ES-I3 (cell line): ENCODE measurements around the gene CMTM1.

Experiments used
- H3K36me3 ChIP-seq: 2 replicates; pipeline ENCODE4 v1.6.1; 2013; ENCODE audit warnings: mild to moderate bottlenecking, low read length, control low read depth, moderate library complexity; ENCODE audit not compliant: insufficient read depth
- H3K4me1 ChIP-seq: 2 replicates; pipeline ENCODE4 v1.6.1; 2013; ENCODE audit warnings: mild to moderate bottlenecking, control low read depth, low read length; ENCODE audit not compliant: insufficient read depth
- H3K9ac ChIP-seq: 2 replicates; pipeline ENCODE4 v1.6.1; 2013; ENCODE audit warnings: low read depth, mild to moderate bottlenecking, low read length, moderate library complexity
- H3K9me3 ChIP-seq: 2 replicates; pipeline ENCODE4 v1.6.1; 2013; ENCODE audit warnings: mild to moderate bottlenecking, low read length, moderate library complexity; ENCODE audit not compliant: control insufficient read depth, insufficient read depth

CMTM1 gene

GRCh38 chr16:66566051-66566901 lies at the start of gene CMTM1:
Gene CMTM1, plus strand, starts transcription at chr16:66566439. Its CDS starts 75 bp downstream, at chr16:66566514.
- no peaks in the 10 kb centered on the region; the same call in 1 of the 2 replicates for H3K36me3 ChIP-seq
- H3K9me3 ChIP-seq: no peaks in the 10 kb centered on the region
- H3K9ac ChIP-seq: no peak within 1 kb of the TSS
- no peaks in the 10 kb centered on the region for H3K4me1 ChIP-seq

DNA sequence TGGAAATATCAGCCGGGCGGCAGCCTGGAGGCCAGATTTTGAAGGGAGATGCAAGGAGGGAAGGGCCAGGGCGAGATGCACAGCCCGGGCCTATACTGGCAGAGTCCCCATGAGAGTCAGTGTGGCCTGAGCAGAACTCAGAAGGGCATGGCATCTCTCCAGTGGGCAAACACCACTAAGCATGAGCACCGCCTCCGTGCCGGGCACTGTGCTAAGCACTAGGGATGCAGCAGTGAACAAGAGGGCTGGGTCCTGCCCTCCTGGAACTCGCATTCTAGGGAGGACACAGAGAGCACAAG lies 49.8 kb upstream of the CMTM1 start:
- H3K9ac ChIP-seq: no peak overlapping the region
- no peaks in the 10 kb centered on the region for H3K36me3 ChIP-seq
- H3K4me1 ChIP-seq: peaks cover 45% of the 10 kb centered on the region
- no peaks in the 10 kb centered on the region for H3K9me3 ChIP-seq

DNA sequence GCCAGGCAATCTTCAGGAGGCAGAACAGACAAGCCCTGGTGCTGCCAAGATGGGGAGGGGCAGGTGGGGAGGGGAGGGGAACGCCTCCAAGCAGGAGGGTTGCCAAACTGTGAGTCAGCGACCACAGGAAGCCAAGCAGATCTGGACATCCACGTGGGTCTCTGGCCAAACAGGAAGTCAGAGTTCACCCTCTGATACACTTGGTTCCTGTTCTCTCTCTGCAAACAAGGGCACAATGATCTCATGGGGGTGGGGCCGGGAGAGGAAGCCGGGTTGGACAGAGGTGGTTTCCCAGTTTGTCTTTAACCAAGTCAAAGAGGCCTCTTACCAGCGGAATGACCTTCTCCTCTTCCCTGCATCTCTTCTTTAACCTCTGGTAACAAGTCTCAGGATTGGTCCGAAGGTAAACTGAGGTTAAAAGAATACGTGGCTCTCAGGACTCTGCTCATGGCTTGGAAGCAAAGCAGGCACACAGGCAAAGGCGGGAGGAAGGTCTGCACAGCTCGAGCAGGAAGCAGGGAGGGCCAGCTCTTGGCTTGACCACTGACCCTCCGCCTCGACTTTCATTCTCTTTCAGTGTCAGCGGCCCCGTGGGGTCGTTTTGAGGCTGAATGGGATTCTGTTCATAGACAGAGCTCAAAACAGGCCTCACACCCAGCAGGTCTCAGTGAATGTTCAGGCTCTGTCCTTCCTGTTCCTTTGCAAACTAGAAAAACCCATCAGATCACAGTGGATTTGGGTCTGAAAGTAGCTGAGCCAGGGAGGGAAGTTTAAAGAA lies 49.2 kb upstream of the CMTM1 start:
- H3K9ac ChIP-seq: no peak overlapping the region
- no peaks in the 10 kb centered on the region for H3K36me3 ChIP-seq
- no peaks in the 10 kb centered on the region for H3K9me3 ChIP-seq
- peaks cover 40% of the 10 kb centered on the region for H3K4me1 ChIP-seq

GRCh38 chr16:66517586-66518263 lies 48.5 kb upstream of the CMTM1 start:
- no peaks in the 10 kb centered on the region for H3K36me3 ChIP-seq
- H3K9ac ChIP-seq: no peak overlapping the region
- H3K9me3 ChIP-seq: no peaks in the 10 kb centered on the region
- H3K4me1 ChIP-seq: peaks cover 34% of the 10 kb centered on the region

GRCh38 chr16:66519482-66520373 lies 46.5 kb upstream of the CMTM1 start:
- peaks cover 24% of the 10 kb centered on the region for H3K4me1 ChIP-seq

GRCh38 chr16:66520406-66521170 lies 45.7 kb upstream of the CMTM1 start:
- no peaks in the 10 kb centered on the region for H3K36me3 ChIP-seq
- H3K9ac ChIP-seq: no peak overlapping the region
- H3K4me1 ChIP-seq: peaks cover 18% of the 10 kb centered on the region
- H3K9me3 ChIP-seq: no peaks in the 10 kb centered on the region

More at GRCh38 chr16:66519482-66520373, 46.5 kb upstream of the CMTM1 start:
- Histone ChIP-seq H3K9me3 (no peaks in the 10 kb centered on the region), H3K36me3 (no peaks in the 10 kb centered on the region), H3K9ac (no peak overlapping the region)

GRCh38 chr16:66521252-66521713 lies 45.0 kb upstream of the CMTM1 start:
- Histone ChIP-seq H3K4me1 (peaks cover 17% of the 10 kb centered on the region), H3K9me3 (no peaks in the 10 kb centered on the region), H3K9ac (no peak overlapping the region), H3K36me3 (no peaks in the 10 kb centered on the region)

- Histone ChIP-seq H3K36me3 (no peaks in the 10 kb centered on the region), H3K9me3 (no peaks in the 10 kb centered on the region), H3K9ac (no peak overlapping the region), H3K4me1 (peaks cover 11% of the 10 kb centered on the region)
These were observed 44.1 kb upstream of the CMTM1 start for GRCh38 chr16:66521951-66522771.

DNA sequence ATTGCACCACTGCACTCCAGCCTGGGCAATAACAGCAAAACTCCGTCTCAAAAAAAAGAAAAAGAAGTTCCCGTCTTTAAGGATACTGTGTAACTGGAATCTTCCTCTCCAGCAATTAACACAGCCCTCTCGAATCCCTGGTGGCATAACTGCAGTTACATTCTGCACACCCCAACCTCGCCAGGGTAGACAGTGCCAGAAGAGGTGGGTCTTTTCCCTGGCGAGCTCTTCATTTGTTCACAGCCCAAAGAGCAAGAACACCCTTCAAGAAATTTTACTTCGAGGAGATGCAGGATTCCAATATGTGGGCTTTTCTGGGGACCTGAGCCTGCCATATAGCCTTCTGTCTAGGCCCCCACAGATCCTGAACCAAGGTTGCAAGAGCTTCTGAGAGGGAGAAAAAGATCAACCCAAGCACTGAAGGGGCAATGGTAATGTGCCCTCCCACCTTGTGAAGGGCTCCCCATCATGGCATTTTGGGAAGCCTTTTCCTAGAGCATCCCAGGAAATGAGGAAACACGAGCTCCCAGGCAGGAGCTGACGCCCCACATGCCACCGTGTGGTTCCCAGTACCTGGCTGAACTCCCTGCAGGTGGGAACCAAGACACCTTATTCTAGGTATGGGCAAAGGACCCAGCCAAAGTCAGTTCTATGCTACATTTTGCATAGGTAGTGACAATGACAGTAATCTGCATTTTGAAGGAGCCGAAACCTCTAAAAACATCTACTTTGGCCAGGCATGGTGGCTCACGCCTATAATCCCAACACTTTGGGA lies 43.2 kb upstream of the CMTM1 start:
- Histone ChIP-seq H3K4me1 (peaks cover 4% of the 10 kb centered on the region; the same call in 1 of the 2 replicates), H3K9ac (no peak overlapping the region)

DNA sequence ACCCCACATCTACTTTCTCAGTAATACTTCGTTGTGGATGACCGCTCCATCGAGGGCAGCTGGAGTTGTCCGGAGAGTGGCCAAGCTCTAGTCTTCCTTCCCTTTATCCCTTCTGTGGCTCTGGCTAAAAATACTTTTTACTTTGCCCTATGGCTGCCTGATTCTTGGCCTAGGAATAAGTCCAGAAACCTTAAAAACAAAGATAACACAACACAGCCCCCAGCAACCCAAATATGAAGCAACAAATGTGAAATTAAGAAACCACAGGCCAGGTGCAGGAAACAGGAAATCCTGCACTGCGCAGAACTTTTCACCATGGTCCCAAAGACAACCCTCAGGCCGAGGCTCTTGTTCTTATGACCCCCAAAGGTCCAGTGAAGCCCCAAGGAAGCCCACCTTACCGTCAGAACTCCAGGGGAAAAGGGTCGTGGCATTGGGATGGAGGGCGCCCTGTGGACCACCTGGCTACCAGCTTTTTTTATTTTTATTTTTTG lies 42.3 kb upstream of the CMTM1 start:
- Histone ChIP-seq H3K4me1 (peaks cover 4% of the 10 kb centered on the region; the same call in 1 of the 2 replicates), H3K36me3 (no peaks in the 10 kb centered on the region), H3K9me3 (no peaks in the 10 kb centered on the region), H3K9ac (no peak overlapping the region)

More for the DNA sequence above, 43.2 kb upstream of the CMTM1 start:
- H3K9me3 ChIP-seq: no peaks in the 10 kb centered on the region
- H3K36me3 ChIP-seq: no peaks in the 10 kb centered on the region

- Histone ChIP-seq H3K9me3 (no peaks in the 10 kb centered on the region), H3K9ac (no peak overlapping the region), H3K4me1 (peaks cover 2% of the 10 kb centered on the region; the same call in 1 of the 2 replicates), H3K36me3 (no peaks in the 10 kb centered on the region)
These were observed 41.6 kb upstream of the CMTM1 start for GRCh38 chr16:66524601-66525164.
